ENCODE results near the gene PBRM1. TPM values are rescaled to one million over a fixed set of nuclear protein-coding genes. Genes with fewer than 3 reads are reported as not detected.

PBRM1 gene
- total RNA-seq, 4 donors from 2014 or later: 71.0 to 93.6 (median 85.5) TPM

DNA sequence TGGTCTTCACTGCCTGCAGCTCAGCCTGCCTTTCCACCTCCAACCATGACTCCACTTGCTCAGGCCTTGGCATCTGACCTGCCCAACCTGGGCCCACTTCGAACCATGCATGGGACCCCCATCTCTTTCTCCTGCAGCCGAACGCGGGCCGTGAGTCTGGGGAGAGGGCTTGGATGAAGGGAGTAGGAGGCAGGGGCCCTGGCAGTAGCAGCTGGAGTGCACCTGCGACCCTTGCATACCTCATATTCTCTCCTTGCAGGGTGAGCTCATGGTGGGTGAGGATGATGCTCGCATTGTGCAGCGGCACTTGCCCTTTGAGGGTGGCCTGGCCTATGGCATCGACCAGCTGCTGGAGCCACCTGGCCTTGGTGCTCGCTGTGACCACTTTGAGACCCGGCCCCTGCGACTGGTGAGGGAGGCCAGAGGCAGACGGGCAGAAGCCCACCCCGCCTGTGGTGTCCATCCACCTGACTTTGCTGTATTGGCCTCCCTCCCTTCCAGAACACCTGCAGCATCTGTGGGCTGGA, 165.5 kb downstream of the PBRM1 start:
- no peak for DNase-seq (ENCODE audit: low spot score in 2 of 2)
- 99% methylated on average over 13 of the region's 14 CpGs for WGBS
- Histone ChIP-seq H3K9me3 (no peaks in the 10 kb centered on the region), H3K27me3 (no peaks in the 10 kb centered on the region), H3K27ac (no peak overlapping the region), H3K4me3 (no peak overlapping the region), H3K4me1 (peaks cover 18% of the 10 kb centered on the region), H3K36me3 (peaks cover 30% of the 10 kb centered on the region)
- TF ChIP-seq POLR2A (IDR thresholded peaks at IDR 0.05): no peak
- TF ChIP-seq POLR2AphosphoS5 (IDR thresholded peaks at IDR 0.05): no peak
- TF ChIP-seq, protein P1, sequence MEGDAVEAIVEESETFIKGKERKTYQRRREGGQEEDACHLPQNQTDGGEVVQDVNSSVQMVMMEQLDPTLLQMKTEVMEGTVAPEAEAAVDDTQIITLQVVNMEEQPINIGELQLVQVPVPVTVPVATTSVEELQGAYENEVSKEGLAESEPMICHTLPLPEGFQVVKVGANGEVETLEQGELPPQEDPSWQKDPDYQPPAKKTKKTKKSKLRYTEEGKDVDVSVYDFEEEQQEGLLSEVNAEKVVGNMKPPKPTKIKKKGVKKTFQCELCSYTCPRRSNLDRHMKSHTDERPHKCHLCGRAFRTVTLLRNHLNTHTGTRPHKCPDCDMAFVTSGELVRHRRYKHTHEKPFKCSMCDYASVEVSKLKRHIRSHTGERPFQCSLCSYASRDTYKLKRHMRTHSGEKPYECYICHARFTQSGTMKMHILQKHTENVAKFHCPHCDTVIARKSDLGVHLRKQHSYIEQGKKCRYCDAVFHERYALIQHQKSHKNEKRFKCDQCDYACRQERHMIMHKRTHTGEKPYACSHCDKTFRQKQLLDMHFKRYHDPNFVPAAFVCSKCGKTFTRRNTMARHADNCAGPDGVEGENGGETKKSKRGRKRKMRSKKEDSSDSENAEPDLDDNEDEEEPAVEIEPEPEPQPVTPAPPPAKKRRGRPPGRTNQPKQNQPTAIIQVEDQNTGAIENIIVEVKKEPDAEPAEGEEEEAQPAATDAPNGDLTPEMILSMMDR (IDR thresholded peaks at IDR 0.05): no peak
- TF ChIP-seq EP300 (IDR thresholded peaks at IDR 0.05): no peak

DNA sequence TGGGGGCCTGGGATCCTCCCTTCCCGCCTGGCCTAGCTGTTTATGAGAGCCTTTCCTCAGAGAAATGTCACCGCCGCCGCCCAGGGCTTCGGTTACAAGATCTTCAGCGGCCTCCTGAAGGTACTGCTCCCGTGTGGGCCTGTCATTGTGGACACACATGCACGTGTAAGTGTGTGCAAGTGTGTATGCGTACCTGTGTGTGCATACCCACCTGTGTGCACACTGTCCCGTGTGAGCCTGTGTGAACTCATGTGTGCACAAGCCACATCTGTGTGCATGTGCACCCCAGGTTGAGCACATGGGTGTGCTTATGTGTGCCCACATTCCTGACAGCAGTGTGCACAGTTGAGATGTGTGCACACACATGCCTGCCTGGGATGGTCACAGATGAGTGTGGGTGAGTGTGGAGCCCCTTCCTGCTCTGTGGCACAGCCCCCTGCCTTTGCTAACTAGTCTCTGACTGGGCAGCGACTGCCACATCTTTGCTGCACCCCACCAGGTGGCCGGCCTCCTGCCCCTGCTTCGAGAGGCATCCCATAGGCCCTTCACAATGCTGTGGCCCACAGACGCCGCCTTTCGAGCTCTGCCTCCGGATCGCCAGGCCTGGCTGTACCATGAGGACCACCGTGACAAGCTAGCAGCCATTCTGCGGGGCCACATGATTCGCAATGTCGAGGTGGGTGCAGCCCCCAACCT, 166.1 kb downstream of the PBRM1 start:
- Histone ChIP-seq H3K4me1 (peaks cover 14% of the 10 kb centered on the region), H3K36me3 (peaks cover 30% of the 10 kb centered on the region)
- WGBS: 76% methylated on average over 11 of the region's 22 CpGs

DNA sequence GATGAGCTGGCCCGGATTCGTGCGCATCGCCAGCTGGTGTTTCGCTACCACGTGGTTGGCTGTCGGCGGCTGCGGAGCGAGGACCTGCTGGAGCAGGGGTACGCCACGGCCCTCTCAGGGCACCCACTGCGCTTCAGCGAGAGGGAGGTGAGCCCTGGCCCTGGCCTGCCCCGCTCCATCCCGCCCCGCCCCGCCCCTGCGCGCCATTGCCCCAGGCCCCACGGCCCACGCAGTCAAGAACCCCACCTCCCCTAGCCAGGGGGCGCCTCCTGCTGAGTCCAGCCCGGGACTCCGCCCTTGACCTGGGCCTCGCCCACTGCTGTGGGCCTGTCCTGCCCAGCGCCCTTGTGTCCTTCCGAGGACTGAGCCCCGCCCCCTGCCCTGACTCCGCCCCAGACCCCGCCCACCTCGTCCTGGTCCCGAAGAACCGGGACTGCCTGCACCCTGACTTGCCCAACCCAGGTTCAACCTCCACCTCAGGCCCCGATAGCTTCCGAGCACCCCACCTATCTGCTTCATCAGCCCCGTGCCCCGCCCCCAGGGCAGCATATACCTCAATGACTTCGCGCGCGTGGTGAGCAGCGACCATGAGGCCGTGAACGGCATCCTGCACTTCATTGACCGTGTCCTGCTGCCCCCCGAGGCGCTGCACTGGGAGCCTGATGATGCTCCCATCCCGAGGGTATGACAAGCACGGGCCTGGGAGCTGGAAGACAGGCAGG, 166.8 kb downstream of the PBRM1 start:
- Histone ChIP-seq H3K36me3 (peaks cover 23% of the 10 kb centered on the region), H3K27ac (no peak overlapping the region), H3K27me3 (no peaks in the 10 kb centered on the region), H3K9me3 (no peaks in the 10 kb centered on the region), H3K4me3 (peak overlapping the region; percentile 39), H3K4me1 (peaks cover 9% of the 10 kb centered on the region)
- TF ChIP-seq EP300 (IDR thresholded peaks at IDR 0.05): no peak
- TF ChIP-seq POLR2A (IDR thresholded peaks at IDR 0.05): no peak
- TF ChIP-seq POLR2AphosphoS5 (IDR thresholded peaks at IDR 0.05): no peak
- TF ChIP-seq, protein P1 (IDR thresholded peaks at IDR 0.05): no peak
- DNase-seq (ENCODE audit: low spot score in 2 of 2): no peak
- 69% methylated on average over 15 of the region's 50 CpGs for WGBS

More for the DNA sequence above, 166.1 kb downstream of the PBRM1 start:
- Histone ChIP-seq H3K27ac (no peak overlapping the region), H3K4me3 (no peak overlapping the region), H3K27me3 (no peaks in the 10 kb centered on the region), H3K9me3 (no peaks in the 10 kb centered on the region)
- DNase-seq (ENCODE audit: low spot score in 2 of 2): no peak
- TF ChIP-seq POLR2AphosphoS5 (IDR thresholded peaks at IDR 0.05) (no peak), POLR2A (IDR thresholded peaks at IDR 0.05) (no peak), EP300 (IDR thresholded peaks at IDR 0.05) (no peak)
- TF ChIP-seq, protein P1 (IDR thresholded peaks at IDR 0.05): no peak

DNA sequence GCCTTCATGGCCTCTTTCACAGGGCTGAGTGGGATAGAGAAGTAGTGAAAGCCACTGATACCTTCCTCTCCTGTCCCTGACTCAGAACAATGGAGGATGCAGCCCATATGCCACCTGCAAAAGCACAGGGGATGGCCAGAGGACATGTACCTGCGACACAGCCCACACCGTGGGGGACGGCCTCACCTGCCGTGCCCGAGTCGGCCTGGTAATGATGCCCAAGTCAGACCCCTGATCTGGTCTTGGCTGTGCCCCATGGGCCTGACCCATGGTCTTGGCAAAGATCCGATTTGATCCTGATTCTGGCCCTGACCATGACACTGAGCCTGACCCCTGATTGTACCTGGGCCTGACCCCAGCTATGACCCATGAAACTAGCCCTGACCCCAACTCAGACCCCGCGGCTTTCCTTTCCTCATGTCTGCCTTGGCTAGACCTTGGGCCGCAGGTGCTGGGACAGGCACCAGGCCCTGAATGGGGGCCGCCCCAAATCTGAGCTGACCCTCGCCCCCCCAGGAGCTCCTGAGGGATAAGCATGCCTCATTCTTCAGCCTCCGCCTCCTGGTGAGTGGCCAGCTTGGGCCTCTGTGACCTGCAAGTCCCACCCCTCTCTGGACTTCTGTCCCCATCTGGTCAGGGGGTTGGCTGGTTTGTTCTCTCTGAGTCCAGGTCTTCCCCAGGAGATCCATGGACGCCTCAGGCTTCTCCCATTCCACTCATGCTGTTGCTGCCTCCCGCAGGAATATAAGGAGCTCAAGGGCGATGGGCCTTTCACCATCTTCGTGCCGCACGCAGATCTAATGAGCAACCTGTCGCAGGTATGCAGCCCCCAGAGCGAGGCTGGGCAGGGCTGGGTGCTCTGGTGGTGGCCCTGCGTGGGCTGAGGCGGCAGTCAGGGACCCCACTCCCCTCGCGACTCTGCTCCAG, 167.7 kb downstream of the PBRM1 start:
- no peak overlapping the region for H3K27ac ChIP-seq
- no peaks in the 10 kb centered on the region for H3K27me3 ChIP-seq
- no peaks in the 10 kb centered on the region for H3K9me3 ChIP-seq
- TF ChIP-seq POLR2AphosphoS5 (IDR thresholded peaks at IDR 0.05) (no peak), EP300 (IDR thresholded peaks at IDR 0.05) (no peak)
- DNase-seq (ENCODE audit: low spot score in 2 of 2): no peak
- H3K4me3 ChIP-seq: peak overlapping the region; percentile 39
- peaks cover 9% of the 10 kb centered on the region for H3K4me1 ChIP-seq
- peaks cover 14% of the 10 kb centered on the region for H3K36me3 ChIP-seq
- WGBS: 68% methylated on average over 15 of the region's 25 CpGs

DNA sequence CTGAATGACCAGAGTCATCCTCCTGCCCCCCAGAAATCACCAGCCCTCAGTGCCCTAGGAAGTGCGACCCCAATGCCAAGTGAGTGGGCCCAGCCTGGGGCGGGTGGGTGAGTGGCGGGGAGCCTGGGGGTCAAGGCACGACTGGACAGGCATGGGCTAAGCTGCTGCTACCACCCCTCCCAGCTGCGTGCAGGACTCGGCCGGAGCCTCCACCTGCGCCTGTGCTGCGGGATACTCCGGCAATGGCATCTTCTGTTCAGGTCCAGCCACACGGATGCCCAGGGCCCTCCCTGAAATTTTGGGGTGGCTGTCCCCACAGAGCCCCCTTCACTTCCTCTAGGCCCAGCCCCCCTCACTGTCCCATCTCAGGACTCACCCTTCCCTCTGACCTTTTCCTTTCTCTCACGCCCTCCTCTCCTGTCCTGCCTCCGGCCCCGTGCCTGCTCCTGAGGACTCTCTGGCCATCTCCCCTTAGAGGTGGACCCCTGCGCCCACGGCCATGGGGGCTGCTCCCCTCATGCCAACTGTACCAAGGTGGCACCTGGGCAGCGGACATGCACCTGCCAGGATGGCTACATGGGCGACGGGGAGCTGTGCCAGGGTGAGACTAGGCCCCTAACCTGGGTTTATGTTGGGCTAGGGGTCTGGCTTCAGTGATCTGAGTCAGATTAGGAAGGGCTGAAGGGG, 169.1 kb downstream of the PBRM1 start:
- Histone ChIP-seq H3K4me1 (peaks cover 9% of the 10 kb centered on the region), H3K9me3 (no peaks in the 10 kb centered on the region), H3K4me3 (no peak overlapping the region), H3K36me3 (peaks cover 3% of the 10 kb centered on the region), H3K27ac (no peak overlapping the region), H3K27me3 (no peaks in the 10 kb centered on the region)
- TF ChIP-seq POLR2A (IDR thresholded peaks at IDR 0.05): no peak
- WGBS: 94% methylated on average over 17 of the region's 19 CpGs
- DNase-seq (ENCODE audit: low spot score in 2 of 2): no peak

Data from suprapubic skin (tissue), 4 donors.